ENCODE measurements around the gene DNAAF5.

The DNAAF5 gene

GRCh38 chr7:726084-726853 lies at the start of gene DNAAF5:
Gene DNAAF5 (plus strand): TSS chr7:726699. CDS start chr7:726721, 22 bp downstream.
- no peak for FAIRE-seq

GRCh38 chr7:676972-677385 lies 49.5 kb upstream of the DNAAF5 start:
- FAIRE-seq = no peak

- no peak for FAIRE-seq
These were observed 45.9 kb upstream of the DNAAF5 start for GRCh38 chr7:680411-681127.

- no peak for FAIRE-seq
These were observed 44.8 kb upstream of the DNAAF5 start for GRCh38 chr7:681551-682307.

GRCh38 chr7:682810-683209 lies 43.7 kb upstream of the DNAAF5 start:
- FAIRE-seq = no peak

GRCh38 chr7:683526-684205 lies 42.8 kb upstream of the DNAAF5 start:
- FAIRE-seq = no peak

GRCh38 chr7:684416-684815 lies 42.1 kb upstream of the DNAAF5 start:
- no peak for FAIRE-seq

- FAIRE-seq = no peak
These were observed 41.0 kb upstream of the DNAAF5 start for GRCh38 chr7:685540-685939.

- FAIRE-seq = no peak
These were observed 35.8 kb upstream of the DNAAF5 start for GRCh38 chr7:690478-691360.

- no peak for FAIRE-seq
These were observed 35.0 kb upstream of the DNAAF5 start for GRCh38 chr7:691361-692045.

GRCh38 chr7:693280-693679 lies 33.2 kb upstream of the DNAAF5 start:
- no peak for FAIRE-seq

GRCh38 chr7:696426-696811 lies 30.1 kb upstream of the DNAAF5 start:
- FAIRE-seq = no peak

- FAIRE-seq = no peak
These were observed 29.5 kb upstream of the DNAAF5 start for GRCh38 chr7:696812-697551.

GRCh38 chr7:698515-699475 lies 27.7 kb upstream of the DNAAF5 start:
- no peak for FAIRE-seq

GRCh38 chr7:699476-700170 lies 26.9 kb upstream of the DNAAF5 start:
- no peak for FAIRE-seq

GRCh38 chr7:701086-701671 lies 25.3 kb upstream of the DNAAF5 start:
- no peak for FAIRE-seq

- no peak for FAIRE-seq
These were observed 23.4 kb upstream of the DNAAF5 start for GRCh38 chr7:703049-703448.

- FAIRE-seq = no peak
These were observed 19.8 kb upstream of the DNAAF5 start for GRCh38 chr7:706721-707120.
